GM21360 (cell line): ENCODE results near the gene ZNF750.

Source experiments
- ATAC-seq: cut with Tn5 transposase; IDR thresholded peaks from one replicate; pipeline ENCODE4 v1.9.1; 2021; ENCODE audit warnings: mild to moderate bottlenecking, moderate library complexity; ENCODE audit not compliant: unreplicated experiment

The ZNF750 gene

DNA sequence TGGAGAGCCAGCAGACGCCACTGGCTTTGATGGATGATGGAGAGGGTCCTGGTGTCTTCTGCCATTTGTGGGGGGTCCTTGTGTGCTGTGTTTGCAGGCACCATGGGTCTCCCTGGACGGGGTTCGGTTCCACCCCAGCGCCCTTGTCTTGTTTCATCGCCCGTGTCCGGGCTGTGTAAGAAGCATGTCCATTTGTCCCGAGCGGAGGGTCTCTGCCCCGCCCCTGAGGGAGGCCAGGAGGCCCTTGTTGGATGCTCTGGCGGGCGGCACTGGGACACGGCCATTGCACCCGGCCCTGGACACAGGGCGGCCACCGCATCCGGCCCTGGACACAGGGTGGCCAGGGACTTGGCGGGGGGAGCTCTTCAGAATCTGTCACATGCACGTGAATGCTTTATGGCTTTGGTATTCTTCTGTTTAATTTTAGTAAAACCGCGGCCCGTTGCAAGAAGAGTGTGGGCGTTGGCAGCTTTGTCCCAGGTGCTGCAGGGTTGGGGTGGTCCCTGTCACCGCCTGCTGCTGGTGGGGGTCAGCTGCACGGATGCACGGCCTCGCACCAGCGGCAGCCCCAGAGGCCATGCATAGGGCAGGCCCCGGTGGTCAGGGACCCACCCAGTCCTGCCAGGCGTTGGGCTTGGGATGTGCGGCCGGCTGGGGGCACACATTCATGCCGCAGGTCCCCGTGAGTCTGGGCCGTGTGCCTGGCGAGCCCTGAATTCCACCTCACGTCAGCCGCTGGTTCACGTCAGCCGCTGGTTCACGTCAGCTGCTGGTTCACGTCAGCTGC, 21.0 kb upstream of the ZNF750 start:
- no peak for ATAC-seq

DNA sequence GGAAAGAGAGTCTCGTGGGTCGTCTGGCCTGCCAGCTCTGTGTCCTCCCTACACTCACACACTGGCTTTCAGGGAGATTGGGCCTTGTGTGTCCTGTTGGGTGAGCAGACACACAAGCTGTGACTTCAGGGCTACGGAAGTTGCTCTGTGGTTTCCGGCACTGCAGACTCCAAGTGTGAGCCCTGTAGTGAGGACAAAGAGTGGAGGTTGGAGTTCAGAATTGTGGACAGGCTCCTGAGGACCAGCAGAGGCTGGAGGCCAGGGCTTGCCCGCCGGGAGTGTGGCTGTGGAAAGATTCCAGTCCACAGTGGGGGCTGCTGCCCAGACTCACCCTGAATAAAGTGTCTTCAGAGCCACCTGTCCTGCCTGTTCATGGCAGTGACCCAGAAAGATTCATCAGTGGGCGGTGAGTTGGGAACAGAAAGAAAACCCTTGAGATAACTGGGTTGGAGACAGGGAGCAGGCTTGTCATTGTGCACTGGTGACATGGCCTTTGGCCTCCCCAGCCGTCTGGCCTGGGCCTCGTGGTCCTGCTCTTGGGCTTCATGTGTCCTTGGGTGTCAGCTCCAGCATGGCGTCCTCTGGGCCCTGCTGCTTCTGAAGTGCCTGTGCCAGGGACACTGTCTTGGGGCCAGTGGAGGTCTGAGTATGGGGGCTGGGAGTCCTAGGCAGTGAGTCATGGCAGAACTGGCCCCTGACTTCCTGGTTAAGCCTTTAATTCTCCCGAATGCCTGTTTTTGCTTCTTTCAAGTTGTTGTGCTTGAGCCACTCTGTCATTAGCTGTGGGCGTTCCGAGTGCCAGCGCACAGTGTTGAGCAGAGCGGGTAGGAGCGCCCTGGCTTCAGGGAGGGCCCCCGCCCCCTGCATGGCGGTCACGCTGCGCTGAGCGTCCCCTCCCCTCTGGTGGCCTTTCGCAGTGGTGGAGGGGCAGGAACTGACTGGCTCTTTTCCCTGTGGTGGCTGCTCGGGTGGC, 19.9 kb upstream of the ZNF750 start:
- ATAC-seq, result no peak

DNA sequence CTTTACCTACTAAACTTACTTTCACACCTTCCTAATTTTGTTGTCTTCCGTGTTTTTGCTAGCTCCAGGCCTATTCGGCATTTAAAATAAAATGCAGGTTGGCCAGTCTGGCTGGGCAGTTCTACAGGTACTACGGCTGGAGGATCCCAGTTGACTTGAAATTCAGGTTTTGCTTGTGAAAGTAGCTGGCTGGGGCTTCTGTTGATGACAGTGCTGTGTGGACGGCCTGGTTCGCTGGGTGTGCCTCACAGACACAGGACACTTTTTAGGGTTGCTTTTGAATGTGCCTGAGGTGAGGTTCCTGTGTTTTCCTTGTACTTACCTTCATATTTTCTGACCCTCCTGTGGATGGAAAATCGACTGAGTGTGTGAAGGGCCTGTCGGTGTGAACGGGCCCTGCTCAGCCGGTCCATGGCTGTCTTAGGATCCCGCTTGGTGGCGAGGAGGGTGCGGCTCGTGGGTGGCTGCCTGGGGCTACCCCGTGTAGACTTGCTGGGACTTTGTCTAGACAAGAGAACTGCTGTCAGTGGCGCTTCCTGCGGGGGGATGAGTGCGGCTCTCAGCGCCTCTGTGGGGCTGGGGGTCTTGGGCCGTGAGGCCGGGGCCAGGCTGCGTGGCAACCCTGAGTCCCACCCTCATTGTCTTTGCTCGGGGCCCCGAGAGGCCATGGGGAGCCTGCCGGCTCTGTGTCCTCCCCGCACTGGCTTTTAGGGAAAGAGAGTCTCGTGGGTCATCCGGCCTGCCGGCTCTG, 18.7 kb upstream of the ZNF750 start:
- ATAC-seq, result no peak

DNA sequence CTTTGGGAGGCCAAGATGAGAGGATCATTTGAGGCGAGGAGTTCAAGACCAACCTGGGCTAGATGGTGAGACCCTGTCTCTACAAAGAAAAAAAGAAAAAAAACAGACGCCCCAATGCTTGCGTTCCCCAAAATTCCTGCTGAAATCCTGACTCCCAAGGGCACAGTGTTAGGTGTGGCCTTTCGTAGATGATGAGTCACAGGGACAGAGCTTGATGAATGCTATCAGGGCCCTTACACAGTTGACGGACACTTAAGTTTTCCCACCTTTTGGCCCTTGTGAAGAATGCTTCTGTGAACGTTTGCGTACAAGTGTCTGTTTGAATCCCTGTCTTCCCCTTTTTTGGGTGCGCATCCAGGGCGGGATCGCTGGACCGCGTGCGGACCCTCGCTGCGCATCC, 16.5 kb upstream of the ZNF750 start:
- no peak for ATAC-seq

DNA sequence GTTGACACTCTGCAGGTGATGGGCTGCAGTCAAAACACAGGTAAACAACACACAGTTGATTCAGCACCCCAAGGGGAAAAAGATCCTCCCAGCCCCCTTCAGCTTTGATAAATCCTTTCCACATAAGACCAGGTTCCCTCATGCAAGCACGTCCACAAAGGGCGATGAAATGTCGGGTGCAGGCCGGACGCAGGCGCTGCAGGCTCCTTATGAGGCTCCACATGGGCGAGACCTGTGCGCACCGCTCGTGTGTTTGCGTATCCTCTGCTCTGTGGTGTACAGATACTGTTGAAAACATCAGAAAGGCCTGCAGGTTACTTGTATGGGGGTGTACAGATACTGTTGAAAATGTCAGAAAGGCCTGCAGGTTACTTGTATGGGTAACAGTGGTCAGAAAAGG, 14.4 kb upstream of the ZNF750 start:
- ATAC-seq, result no peak

DNA sequence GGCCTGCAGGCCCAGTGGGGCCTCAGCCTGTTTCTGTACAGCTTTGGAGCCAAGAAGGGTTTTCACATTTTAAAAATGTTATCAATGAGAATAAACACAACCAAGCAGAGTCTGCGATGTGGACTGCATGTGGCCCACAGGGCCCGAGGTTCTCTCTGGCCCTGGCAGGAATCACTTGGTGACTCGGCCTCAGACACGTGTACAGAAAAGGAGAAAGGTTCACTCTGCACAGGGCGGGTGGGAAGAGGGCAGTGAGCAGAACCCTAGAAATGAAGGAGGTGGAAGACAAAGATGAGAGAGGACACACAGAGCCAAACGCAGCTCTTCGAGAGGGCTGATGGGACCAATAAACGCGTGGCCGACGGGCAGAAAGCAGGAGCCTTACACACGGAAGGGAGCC, 11.6 kb upstream of the ZNF750 start:
- ATAC-seq, result no peak

DNA sequence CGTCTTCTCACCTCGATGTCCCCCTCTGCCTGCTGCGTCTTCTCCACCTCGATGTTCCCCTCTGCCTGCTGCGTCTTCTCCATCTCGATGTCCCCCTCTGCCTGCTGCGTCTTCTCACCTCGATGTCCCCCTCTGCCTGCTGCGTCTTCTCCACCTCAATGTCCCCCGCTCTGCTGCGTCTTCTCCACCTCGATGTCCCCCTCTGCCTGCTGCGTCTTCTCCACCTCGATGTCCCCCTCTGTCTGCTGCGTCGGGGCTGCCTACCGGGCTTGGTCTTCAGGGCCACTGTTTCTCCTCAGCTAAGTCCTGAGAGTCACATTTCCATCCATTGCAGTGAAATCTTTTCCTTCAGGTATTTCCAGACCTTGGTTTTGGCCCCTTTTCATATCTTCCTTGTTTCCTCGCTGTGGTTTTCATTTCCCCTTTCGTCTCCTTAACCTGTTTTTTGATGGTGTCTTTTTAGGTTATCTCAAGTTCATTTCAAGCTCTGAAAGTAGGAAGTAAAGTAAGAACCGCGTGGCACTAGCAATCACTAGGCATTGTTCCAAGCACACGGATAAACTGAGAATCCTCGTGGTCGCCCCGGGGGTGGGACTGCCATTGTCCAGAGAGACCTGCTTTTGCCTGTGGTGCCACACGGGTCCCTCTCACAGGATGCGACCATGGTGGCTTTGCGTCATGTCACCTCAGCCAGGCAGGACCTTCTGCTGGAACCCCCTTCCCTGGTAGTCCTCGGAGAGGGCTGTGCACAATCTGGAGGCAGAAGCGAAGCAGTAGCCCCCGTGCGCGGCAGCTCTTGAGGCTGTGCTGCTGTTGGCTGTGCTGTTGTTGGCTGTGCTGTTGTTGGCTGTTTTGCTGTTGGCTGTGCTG, 9.5 kb upstream of the ZNF750 start:
- no peak for ATAC-seq

DNA sequence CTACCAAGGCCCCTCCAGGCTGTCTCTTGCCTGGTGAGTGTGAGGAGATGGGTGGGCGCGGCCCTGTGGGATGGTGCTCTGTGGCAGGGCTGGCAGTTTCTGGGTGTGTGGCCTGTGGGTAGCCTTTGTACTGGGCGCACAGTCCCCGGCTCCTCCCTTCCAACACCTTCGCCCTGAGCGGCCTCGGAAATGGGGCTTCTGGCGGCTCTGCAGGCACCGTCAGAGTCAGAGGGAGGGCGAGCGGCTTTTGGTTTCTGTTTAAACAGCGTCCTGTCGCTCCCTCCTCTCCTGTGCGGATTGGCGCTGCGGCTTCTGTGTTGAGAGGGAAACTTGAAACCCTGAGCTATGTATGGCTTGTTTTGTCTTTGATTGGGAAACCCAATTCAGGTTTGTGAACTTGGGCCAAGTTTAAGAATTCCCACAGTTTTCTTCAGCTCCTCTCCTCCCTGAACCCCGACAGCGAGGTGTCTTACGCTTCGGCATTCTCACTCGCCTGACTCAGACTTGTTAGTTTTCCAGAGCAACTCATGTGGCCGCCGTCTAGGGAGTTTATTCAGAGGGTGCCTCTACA, 8.3 kb upstream of the ZNF750 start:
- ATAC-seq, result no peak

DNA sequence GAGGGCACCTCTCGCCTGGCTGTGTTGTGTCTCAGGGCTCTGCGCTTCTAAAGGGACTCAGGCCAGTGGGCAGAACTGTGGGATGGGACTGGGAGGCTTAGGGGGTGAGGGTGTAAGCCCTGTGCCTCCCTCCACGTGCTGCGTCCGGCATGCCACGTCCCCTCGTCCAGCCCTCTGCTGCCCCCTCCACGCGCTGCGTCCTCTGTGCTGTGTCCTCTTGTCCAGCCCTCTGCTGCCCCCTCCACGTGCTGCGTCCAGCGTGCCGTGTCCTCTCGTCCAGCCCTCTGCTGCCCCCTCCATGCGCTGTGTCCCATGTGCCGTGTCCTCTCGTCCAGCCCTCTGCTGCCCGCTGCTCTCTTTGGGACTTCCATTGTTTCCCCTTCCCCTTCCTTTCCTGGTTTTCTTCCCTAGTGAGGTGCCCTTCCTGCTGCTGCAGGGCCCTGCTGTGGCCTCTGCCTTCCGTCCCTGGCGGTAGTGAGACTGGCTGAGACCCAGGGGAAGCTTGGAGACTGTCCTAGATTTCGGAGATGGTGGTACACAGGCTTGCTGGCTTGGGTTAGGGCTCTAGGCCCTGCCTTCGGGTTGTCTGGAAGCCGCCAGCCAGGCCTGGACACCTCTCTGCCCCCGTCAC, 6.4 kb upstream of the ZNF750 start:
- ATAC-seq, result no peak

DNA sequence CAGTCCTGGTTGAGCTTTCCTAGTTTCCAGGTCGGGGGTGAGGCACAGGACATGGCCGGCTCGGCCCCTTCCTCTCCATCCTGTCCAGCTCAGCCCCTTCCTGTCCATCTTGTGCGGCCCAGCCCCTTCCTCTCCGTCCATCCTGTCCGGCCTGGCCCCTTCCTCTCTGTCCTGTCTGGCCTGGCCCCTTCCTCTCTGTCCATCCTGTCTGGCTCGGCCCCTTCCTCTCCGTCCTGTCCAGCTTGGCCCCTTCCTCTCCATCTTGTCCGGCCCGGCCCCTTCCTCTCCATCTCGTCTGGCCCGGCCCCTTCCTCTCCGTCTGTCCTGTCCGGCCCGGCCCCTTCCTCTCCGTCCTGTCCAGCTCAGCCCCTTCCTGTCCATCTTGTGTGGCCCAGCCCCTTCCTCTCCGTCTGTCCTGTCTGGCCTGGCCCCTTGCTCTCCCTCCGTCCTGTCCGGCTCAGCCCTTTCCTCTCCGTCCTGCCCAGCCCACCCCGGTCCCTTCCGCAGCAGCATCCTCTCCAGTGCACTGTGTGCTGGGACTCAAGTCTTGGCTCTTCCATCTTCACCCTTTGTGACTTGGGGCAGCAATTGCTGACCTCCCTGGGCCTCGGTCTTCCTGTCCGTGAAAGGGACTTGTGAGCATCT, 5.5 kb upstream of the ZNF750 start:
- no peak for ATAC-seq

DNA sequence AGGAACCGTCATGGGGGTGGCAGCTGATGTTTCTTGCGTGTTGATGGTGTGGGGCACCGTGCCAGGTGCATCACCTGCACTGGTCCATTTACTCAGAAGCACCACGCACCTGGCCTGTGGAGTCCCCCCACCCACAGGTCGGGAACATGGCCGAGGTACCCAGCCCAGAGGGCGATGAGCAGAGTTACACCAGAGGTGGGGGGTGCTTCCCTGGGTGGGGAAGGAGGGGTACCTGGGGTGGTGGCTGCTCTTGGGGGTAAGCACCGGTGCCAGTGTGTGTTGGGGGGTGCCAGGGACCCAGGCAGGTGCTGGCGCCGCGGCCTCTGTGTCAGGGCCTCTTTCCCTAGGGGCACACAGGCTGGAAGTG, 5.0 kb upstream of the ZNF750 start:
- no peak for ATAC-seq

DNA sequence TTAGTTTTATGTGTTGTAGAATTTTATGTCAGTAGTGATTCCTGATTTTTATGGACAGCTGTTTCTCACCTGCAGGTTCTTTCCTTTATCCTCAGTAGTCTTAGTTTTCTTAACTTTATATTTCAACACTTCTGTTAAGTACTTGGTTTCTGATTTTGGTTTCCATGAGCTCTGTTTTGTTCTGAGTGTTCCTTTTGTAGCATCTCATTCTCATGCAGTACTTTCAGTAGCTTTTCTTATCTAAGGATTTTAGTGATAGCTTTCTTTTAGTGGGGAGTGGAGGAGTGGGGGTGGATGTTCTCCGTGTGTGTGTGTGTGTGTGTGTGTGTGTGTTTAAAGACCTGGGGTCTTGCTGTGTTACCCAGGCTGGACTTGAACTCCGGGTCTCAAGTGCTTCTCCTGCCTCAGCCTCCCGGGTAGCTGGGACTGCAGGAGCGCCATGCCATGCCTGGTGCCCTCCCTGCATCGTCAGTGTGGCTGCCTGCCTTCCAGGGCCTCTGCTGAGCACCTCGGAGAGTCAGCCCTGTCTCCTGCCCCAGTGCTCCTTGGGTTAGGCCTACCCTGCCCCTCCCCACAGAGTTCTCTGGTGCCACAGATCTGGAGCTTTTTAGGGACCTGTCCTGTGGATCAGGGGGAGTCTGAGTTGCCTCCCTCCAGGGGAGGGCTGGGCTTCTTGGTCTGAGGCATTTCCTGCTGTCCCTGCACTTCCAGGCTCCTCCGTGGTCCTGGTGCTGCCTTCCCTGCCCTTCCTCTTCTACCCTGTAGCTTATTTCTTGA, 4.3 kb upstream of the ZNF750 start:
- ATAC-seq, result no peak

DNA sequence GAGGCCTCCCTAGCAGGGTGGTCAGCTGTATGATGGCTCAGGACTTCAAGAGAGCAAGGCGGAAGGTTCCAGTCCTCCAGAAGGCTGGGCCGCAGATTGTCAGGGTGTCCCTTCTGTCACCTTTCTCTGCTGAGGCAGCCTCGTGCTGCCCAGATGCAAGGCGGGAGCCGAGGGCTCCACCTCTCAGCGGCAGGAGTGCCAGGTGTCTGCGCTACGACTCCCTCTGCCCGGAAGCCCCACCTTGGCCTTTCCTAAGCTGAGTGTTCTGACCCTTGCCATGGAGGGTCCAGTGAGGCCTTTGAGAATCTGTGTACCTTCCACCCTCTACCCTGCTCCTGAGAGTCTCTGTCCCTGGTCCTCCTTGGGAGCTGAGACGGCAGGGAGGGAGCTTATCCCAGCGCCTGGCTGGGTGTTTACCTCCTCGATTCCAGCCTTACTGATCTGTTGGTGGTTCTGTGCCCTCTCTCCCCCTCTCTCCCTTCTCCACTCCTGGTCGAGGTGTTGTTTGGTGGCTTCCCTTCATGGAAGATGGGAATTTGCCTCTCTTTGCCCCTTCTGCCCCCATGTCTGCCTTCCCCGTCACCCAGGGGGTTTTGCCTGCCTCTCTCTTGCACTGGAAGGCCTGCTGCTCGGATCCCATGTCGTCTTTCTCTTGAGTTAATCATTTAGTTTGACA, 2.2 kb upstream of the ZNF750 start:
- ATAC-seq, result no peak

DNA sequence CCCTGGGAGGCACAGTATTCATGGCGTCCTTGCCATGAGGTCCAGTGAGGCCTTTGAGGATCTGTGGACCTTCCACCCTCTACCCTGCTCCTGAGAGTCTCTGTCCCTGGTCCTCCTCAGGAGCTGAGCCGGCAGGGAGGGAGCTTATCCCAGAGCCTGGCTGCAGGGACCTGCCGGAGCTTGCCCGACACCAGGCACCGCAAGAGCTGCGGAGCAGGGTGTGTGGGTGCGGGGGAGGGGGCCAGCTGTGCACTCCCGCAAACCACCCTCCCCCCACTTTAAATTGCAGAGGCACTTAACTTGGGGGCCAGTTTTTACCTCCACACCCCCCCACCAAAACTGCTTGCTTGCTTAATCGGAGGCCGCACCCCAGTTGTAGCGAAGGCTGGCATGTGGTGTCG, 609 bp upstream of the ZNF750 start:
- ATAC-seq, result no peak

DNA sequence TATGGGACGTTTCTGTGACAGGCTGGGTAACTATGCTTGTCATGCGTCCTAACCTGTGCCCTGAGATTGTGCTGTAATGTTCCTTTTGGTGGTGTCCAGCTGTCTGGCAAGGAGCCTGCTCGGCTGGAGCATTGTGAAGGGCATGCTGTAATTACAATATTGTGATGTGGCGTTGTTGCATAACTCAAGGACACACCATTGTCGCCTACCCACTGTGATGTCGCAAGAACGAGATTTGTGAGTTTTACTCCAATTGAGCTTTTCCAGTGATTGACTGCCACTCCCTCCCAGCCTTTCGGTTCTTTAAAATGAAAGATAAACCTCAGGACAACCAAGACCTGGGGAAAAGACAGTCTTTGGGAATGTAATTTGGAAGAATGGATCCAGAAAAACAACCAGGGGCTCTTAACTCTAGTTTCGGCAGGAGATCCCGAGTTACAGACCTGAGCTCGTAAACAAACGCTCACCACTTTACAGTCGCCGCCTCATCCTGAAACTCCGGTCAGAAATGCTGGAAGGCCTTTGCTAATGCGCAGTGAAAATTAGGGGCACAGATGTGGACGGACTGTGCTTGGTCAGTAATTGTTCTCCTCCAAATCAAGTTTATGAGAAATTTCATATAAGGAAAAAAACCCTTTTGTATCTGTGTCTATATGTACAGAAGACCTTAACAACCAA, 1.3 kb downstream of the ZNF750 start:
- no peak for ATAC-seq

DNA sequence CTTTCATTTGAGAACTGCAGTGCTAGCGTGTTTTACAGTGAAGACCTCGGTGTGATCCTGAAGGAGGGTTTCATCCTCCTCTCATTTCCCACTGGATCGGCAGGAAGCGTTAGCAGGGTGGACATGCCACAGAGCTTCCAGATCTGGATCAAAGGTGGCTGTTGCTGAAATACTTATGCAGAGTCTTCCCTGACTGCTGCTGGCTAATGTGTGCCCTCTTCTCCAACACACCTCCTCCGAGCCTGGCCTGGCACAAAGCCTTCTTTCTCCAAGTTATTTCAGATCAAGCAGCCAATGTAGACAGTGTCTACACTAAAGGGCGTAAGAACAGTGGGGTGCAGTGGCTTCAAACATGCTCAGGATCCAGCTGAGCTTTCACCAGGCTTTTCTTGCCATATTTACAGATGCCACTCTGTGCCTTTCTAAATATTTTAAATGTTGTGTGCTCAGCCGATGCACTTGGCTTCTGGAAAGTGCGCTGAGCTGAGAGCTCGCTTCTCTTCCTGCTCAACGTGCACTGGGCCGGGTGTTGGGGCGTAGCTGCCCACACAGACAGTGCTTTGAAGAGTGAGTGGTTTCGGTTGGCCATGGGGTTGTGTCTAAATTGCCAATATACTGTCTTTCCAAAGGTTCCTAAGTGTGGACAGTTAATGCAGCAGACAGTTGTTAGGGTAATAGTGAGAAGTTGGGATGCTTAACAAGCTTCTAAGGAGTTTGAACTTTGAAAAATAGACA, 2.1 kb downstream of the ZNF750 start:
- ATAC-seq, result no peak
